NOMO-1 treated with DMSO at 0.1 percent for 48 hours (cell line): Measurements from ENCODE around the gene CACNG6.
"Not testable (repeated sequence)": the region's sequence is repeated elsewhere in the genome, so short reads cannot be mapped to it uniquely, and the experiment has no call there.

Experiments used
- DNase-seq: peaks from one replicate; lab custom pipeline; 2025; ENCODE audit not compliant: unreplicated experiment; lab: John Stamatoyannopoulos, UW

The CACNG6 gene

GRCh38 chr19:53991224-53992113 lies at the start of gene CACNG6:
Gene CACNG6 (plus strand): TSS chr19:53991637. CDS start chr19:53992878, 1,241 bp downstream.
- no peak for DNase-seq

GRCh38 chr19:53942001-53942786 lies 49.2 kb upstream of the CACNG6 start:
- no peak for DNase-seq

- DNase-seq = no peak
Measured at GRCh38 chr19:53944416-53944815, 47.0 kb upstream of the CACNG6 start.

DNA sequence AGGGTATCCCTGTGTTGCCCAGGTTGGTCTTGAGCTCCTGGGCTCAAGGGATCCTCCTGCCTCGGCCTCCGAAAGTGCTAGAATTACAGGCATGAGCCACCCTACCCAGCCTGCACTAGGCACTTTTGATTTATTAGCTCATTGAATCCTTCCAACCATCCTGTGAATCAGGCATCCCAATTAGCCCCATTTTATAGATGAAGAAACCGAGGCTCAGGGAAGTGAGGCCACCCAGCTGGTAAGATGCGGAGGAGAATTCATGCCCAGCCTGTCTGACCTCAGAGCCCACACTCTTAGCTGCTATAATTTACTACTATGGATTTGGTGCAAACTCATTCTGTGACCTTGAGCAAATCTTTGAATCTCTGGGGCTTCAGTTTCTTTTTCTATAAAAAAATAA lies 46.5 kb upstream of the CACNG6 start:
- DNase-seq = no peak

DNA sequence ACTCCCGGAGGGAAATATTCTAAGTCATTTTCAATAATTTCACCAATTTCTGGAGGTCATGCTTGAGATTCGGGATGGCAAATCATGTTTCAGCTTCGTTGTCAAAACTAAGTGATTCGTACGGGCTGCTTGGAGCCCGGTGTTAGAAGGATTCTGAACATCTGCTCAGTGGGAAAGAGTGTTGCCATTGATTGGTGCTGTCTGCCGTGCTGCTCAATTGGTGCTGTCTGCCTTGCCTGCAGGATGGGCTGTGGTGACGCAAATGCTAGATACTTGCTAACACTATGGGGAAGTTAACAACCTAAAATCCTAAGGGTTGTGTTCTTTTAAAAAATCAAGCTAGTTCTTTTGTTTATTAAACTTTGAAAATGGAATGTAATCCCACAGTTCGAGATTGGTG lies 46.0 kb upstream of the CACNG6 start:
- DNase-seq = peak; percentile 51

DNA sequence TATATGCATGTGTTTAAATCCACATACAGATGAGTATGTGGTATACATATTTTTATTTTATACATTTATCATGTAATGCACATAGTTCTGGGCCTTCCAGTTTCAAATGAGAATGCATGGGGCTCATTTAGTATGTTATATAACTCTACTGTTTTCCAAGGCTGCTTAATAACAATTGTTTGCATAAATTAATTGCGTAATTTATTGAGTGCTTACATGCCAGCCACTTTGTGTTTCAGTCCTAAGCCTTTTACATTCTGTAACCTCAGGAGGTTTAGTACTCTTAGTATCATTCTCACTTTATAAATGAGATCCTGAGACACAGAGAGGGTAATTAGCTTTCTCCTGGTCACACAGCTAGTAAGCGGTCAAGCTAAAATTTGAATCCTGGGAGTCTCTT lies 45.4 kb upstream of the CACNG6 start:
- DNase-seq = no peak

DNA sequence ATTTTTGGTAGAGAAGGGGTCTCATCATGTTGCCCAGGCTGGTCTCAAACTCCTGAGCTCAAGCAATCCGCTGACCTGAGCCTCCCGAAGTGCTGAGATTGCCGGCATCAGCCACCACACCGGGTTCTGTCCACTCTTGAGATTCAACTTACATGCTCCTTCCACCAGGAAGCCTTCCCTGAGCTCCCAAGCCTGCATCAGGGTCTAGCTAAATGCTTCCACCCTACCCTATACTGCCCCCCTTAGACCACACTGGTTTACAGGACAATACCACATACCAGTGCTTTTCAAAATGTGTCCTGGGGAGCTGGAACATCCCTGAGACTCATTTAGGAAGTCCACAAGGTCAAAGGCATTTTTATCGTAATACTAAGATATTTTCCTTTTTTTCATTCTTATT lies 43.8 kb upstream of the CACNG6 start:
- DNase-seq = no peak

DNA sequence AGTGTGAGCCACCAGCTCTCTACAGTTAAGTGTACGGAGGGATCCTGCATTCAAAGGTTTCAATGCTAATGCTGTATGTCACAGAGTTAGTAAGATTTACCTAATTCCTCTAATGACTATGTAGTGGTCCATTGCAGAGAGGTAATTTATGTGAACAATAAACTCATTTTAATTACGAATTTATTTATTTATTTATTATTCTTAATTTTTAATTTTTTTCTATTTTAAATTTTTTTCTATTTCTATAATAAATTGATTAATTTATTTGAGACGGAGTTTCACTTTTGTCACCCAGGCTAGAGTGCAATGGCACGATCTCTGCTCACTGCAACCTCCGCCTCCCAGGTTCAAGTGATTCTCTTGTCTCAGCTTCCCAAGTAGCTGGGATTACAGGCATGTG lies 42.8 kb upstream of the CACNG6 start:
- DNase-seq = not testable (repeated sequence)

DNA sequence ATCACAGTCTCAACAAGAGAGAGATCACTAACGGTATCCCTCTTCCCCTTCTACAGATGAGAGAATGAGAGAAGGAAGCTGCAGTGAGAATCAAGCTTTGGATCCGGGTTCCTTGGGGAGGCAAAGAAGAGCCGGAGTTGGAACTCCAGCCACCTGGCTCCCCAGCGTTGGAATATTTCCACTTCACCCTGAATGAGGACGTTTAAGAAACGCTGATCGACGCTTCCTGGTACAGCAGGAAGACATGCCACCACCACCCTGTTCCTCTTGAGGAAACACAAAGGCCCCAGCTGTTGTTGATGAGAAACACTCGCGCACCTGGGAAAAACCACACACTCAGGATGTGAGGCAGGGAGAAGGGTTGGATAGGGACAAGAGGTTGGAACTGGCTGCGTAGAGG lies 40.0 kb upstream of the CACNG6 start:
- no peak for DNase-seq

DNA sequence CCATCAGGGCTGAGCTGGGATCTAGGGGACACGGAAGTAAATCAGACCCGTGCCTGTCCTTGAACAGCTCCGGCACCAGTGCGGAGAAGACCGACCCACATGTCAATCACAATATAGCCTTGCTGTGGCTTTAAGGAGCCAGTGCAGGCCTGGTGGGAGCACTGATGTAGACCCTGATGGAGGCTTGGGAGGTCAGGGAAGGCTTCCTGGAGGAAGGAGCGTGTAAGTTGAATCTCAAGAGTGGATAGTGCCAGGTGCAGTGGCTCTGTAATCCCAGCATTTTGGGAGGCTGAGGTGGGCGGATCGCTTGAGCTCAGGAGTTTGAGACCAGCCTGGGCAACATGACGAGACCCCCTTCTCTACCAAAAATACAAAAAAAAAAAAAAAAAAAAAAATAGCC lies 39.5 kb upstream of the CACNG6 start:
- DNase-seq = no peak

GRCh38 chr19:53953383-53953782 lies 38.1 kb upstream of the CACNG6 start:
- no peak for DNase-seq

DNA sequence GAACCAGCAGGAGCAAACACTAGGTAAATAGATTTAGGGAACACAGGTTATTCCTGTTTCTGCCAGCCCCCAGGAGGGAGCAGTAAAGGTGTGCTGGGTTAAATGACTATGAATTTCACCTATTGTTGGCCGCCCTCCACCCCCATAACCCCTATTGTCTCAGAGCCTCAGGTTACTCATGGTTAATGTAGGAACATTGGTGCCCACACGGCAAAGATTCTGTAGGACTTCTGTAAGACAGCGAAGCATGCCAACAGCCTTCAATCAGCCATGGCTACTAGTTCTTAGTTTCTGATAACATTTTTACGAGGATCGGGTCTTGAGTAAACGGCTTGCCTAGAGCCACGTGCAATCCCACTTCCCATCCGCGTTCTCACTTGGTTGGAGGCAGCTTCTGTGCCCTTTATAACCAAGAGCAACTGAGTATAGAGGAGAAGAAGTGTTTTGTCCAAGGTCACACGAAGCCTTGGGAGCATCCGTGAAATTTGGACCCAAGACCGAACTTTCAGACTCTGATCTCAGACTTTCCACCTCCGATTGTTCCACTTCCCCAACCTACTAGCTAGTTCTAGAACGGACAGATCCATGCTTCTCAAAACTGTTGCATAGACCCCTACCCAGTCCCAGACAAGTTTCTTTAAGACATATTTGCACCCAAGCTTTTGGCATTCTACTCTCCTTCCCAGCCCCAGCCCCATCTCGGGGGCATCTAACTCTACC lies 33.8 kb upstream of the CACNG6 start:
- DNase-seq = no peak

DNA sequence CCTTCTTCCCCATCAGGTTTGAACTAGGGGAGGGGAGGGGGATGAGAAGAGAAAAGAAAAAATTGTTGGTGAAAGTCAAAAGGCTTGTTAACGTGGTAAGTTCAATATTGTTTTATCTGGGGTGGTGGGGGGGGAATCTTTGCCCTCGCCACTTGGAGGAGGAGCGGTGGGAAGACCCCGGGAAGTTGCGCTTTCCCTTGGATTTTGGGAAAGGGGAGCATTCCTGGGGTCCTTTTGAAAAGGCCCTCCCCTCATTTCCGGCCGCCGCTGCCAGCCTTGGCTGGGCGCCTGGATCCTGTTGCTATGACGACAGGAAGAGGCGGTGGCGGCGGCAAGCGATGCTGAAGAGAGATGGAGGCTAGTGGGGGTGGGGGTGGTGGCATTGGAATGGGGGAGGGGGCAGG lies 33.3 kb upstream of the CACNG6 start:
- DNase-seq = no peak

DNA sequence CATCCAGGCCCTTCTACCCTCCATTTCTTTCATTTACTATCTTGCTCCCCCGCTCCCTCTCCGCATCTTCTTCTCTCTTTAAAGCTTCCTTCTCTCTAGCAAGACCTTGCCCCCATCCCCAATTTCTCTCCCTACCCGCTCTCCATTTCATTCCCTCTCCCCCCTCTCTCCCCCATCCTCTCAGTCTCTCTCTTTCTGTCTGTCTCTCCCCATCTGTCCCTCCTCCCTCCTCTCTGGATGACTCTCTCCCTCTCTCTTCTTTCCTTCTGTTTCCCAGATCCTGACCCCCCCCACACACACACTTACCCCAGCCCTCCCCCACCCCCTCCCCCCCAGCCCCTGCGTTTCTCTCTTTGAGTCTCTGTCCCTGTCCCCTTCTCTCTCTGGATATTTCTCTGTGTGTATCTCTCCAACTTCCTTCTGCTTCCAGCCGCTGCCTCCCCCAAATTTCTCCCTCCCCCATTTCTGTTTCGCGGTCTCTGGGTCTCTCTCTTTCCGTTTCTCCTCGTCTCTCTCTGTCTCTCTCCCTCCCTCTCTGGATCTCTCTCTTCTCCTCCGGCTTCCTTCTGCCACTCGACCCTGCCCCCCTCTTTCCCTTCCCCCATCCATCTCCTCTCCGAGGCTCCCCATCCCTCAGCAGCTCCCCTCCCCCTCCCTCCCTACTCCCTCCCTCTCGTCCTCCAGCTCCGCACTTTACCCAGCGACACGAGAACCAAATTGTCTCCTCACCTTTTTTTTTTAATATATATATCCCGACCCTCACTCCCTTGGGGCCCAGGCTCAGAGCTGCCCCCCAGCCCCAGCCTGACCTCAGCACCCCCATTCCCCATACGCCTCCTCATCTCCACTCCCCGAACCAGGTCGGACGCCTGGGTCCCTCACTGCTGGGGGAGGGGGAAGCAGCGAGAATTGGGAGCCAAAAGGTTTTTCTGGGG lies 32.3 kb upstream of the CACNG6 start:
- no peak for DNase-seq

GRCh38 chr19:53960187-53960586 lies 31.2 kb upstream of the CACNG6 start:
- no peak for DNase-seq

GRCh38 chr19:53960886-53961285 lies 30.6 kb upstream of the CACNG6 start:
- DNase-seq = no peak

DNA sequence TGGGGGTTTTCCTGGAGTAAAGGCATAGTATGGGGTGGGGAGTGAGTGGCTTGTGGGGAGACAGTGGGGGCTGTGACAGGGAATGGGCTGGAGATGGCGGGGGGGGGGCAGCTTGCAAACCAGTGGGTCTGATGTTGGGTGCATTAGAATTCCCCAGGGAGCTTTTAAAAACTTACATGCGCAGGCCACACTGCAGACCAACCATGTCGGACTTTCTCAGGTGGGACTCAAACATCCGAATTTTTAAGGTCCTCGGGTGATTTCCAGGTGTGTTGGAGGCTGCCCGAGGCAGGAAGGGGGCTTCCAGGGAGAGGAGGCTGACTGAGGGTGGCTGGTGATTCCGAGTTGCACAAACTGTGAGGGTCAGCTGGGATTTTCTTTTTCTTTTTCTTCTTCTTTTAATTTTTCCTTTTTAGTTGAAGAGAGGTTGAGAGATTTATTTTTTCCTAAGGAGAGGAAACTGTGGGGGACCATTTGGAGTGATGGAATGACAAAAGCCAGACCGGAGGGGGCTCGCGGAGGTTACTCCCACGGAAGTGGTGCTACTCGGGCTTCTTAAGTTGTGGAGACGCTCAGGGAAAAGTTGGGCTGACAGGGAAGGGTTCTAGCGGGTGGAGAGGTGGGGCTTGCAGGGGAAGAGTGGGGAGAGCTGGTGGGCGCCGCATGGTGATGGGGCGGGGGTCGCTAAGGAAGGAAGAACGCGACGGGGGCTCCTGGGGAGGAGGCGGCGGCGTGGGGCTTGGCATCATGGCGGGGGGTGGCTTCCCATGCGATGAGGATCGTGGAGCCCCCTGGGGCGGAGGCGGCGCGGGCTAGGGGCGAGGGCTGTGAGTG lies 29.7 kb upstream of the CACNG6 start:
- no peak for DNase-seq

DNA sequence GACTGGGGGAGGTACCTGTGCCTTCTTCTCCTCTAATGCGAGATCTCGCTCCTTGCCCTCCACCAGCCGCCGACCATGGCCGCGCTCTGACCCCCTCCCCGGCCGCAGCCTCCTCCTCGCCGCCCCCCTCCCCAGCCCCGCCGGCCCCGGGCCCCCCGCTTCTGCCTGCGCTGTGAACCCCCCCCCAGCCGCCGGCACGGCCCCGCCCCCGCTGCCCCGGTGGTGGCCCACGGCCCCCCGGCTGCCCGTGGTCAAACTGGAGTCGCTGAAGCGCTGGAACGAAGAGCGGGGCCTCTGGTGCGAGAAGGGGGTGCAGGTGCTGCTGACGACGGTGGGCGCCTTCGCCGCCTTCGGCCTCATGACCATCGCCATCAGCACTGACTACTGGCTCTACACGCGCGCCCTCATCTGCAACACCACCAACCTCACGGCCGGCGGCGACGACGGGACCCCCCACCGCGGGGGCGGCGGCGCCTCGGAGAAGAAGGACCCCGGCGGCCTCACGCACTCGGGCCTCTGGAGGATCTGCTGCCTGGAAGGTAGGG lies 28.5 kb upstream of the CACNG6 start, which contains the start of gene CACNG8:
Gene CACNG8, plus strand, starts transcription at position 51 of the 545 bp plus-strand sequence.
- no peak for DNase-seq

DNA sequence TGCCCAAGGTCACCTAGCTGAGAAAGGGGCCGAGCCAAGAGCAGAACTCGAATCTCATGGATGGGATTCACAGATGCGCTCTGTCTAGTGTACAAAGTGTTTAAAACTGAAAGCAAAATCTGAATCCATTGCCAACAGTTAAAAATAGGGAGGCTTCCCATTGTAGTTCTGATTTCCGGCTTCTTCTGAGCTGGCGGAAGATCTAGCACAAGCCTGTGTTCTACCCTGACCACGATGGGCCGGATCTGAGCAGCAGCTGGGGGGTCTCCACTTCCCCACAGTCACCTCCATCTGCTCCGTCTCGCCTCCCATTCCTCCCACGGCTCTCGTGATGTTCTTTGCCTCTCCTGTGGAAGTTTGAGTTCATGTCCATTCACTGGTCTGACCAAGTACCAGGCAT lies 26.3 kb upstream of the CACNG6 start:
- no peak for DNase-seq
